Measurements from ENCODE around the gene LYST. TPM values are rescaled to one million over a fixed set of nuclear protein-coding genes. Genes with fewer than 3 reads are reported as not detected.
A peak's percentile ranks its signal among the peaks of the same experiment; 100 is the strongest.

The LYST gene
- polyA plus RNA-seq, 1 of the 3 experiments (the other 2 are of a cell fraction) = 3.9 TPM

GRCh38 chr1:235724730-235725129 lies 142.0 kb downstream of the LYST start:
- Histone ChIP-seq H3K4me1 (ENCODE audit: control insufficient read depth in 1 of 2, insufficient read depth in 2 of 2, low read depth in 1 of 2, low read length in 1 of 2) (peaks cover 0 to 12% of the 10 kb centered on the region in 2 experiments; a peak in 2 of 4 replicates), H3K4me2 (no peak overlapping the region), H3K27ac (ENCODE audit: low read depth in 2 of 2, low read length in 1 of 2) (peak overlapping the region; percentile 3 to 61; a peak in 3 of 4 replicates), H3K9me2 (no peaks in the 10 kb centered on the region), H3K79me2 (ENCODE audit: insufficient read depth) (no peaks in the 10 kb centered on the region), H3K36me3 (replicated peaks in 1 of 2; ENCODE audit: control insufficient read depth in 1 of 2, insufficient read depth in 2 of 2, low read length in 1 of 2) (peaks cover 23 to 37% of the 10 kb centered on the region in 2 experiments), H3K9ac (no peak overlapping the region), H3F3A (replicated peaks; ENCODE audit: insufficient read depth) (peaks cover 22% of the 10 kb centered on the region), H3K27me3 (ENCODE audit: insufficient read depth) (no peaks in the 10 kb centered on the region), H3K9me3 (no peaks in the 10 kb centered on the region), H3K4me3 (ENCODE audit: low read depth in 2 of 2, low read length in 1 of 2) (no peak overlapping the region), H4K20me1 (ENCODE audit: insufficient read depth) (no peaks in the 10 kb centered on the region), H2AFZ (ENCODE audit: low read depth) (no peak overlapping the region)
- no peak for DNase-seq
- ChIA-PET CTCF (interaction anchor here (0.6 kb wide), 1 partner anchor 247 kb away, joined by 3 read pairs; no protein-coding TSS in a partner anchor), POLR2A (no interaction called here)
- WGBS (ENCODE audit: low lambda C conversion rate) = 93% methylated on average over 2 of the region's 2 CpGs
- TF ChIP-seq YY1 (IDR thresholded peaks at IDR 0.05; ENCODE audit: low read depth) (no peak), EZH2phosphoT487 (IDR thresholded peaks at IDR 0.05; ENCODE audit: borderline replicate concordance, low read depth) (no peak), RAD21 (IDR thresholded peaks at IDR 0.05; ENCODE audit: low read length) (no peak), SIN3A (IDR thresholded peaks at IDR 0.05; ENCODE audit: borderline replicate concordance, low read depth, low read length) (no peak), RCOR1 (IDR thresholded peaks at IDR 0.05; ENCODE audit: low read length) (no peak), FOXJ3 (CRISPR knock-in tag; IDR thresholded peaks at IDR 0.05) (no peak), EP300 (IDR thresholded peaks at IDR 0.05; ENCODE audit: borderline replicate concordance in 1 of 2, low read depth in 1 of 2, low read length in 1 of 2) (no peak), MXI1 (IDR thresholded peaks at IDR 0.05; ENCODE audit: low read depth, low read length) (no peak), TEAD4 (IDR thresholded peaks at IDR 0.05; ENCODE audit: borderline replicate concordance, insufficient read depth) (no peak), ZBTB33 (IDR thresholded peaks at IDR 0.05; ENCODE audit: borderline replicate concordance, low read depth) (no peak), TAF1 (IDR thresholded peaks at IDR 0.05; ENCODE audit: borderline replicate concordance, low read depth, low read length) (no peak), RFX5 (IDR thresholded peaks at IDR 0.05; ENCODE audit: low read length) (no peak), PBX3 (IDR thresholded peaks at IDR 0.05) (no peak)
- TF ChIP-seq, protein P1, sequence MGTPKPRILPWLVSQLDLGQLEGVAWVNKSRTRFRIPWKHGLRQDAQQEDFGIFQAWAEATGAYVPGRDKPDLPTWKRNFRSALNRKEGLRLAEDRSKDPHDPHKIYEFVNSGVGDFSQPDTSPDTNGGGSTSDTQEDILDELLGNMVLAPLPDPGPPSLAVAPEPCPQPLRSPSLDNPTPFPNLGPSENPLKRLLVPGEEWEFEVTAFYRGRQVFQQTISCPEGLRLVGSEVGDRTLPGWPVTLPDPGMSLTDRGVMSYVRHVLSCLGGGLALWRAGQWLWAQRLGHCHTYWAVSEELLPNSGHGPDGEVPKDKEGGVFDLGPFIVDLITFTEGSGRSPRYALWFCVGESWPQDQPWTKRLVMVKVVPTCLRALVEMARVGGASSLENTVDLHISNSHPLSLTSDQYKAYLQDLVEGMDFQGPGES (IDR thresholded peaks at IDR 0.05; ENCODE audit: low read depth, low read length) = no peak
